ENCODE data around the gene TPO. TPM values are rescaled to one million over a fixed set of nuclear protein-coding genes. Genes with fewer than 3 reads are reported as not detected.

Gene TPO
- total RNA-seq, 1 experiment from 2014 or later: not detected

GRCh38 chr2:1440581-1440980 lies 27.3 kb downstream of the TPO start:
- Histone ChIP-seq H2BK15ac (ENCODE audit: low read depth, low read length) (no peak overlapping the region), H3K4ac (ENCODE audit: low read depth, low read length) (no peak overlapping the region), H3K9me3 (ENCODE audit: control insufficient read depth, low read depth, low read length) (no peaks in the 10 kb centered on the region), H2BK120ac (ENCODE audit: low read depth, low read length, poor library complexity, severe bottlenecking) (no peak overlapping the region), H3K23me2 (ENCODE audit: insufficient read length, low read depth, low read length, poor library complexity, severe bottlenecking) (no peaks in the 10 kb centered on the region), H4K91ac (ENCODE audit: insufficient read length, low read depth, low read length) (no peak overlapping the region), H2AFZ (ENCODE audit: low read length) (no peak overlapping the region), H4K5ac (ENCODE audit: insufficient read length, low read depth, low read length) (no peak overlapping the region), H3K79me2 (ENCODE audit: insufficient read depth, low read length) (no peaks in the 10 kb centered on the region), H3K9ac (ENCODE audit: extremely low read depth, insufficient read length, low read length) (no peak overlapping the region), H3K79me1 (ENCODE audit: insufficient read depth, low read depth, low read length, poor library complexity, severe bottlenecking) (no peaks in the 10 kb centered on the region), H3T11ph (ENCODE audit: low read length) (no peak overlapping the region), H3K4me2 (ENCODE audit: insufficient read depth, insufficient read length, low read length) (no peak overlapping the region), H3K27ac (ENCODE audit: insufficient read length, low read depth, low read length) (no peak overlapping the region), H3K27me3 (ENCODE audit: insufficient read depth, low read length) (no peaks in the 10 kb centered on the region), H3K14ac (ENCODE audit: insufficient read depth, low read length) (no peak overlapping the region), H4K8ac (replicated peaks; ENCODE audit: insufficient read length, low read depth, low read length) (no peak overlapping the region), H2BK5ac (ENCODE audit: insufficient read length, low read length) (no peak overlapping the region), H3K18ac (ENCODE audit: insufficient read length, low read depth, low read length) (no peak overlapping the region), H2BK20ac (ENCODE audit: low read depth, low read length, poor library complexity, severe bottlenecking) (no peak overlapping the region), H3K4me1 (ENCODE audit: insufficient read depth, low read length) (no peaks in the 10 kb centered on the region), H3K56ac (ENCODE audit: insufficient read length, low read depth, low read length) (no peak overlapping the region), H2BK12ac (ENCODE audit: insufficient read length, low read depth, low read length) (no peak overlapping the region), H3K23ac (ENCODE audit: insufficient read length, low read depth, low read length) (no peak overlapping the region), H2AK5ac (ENCODE audit: insufficient read length, low read length) (no peak overlapping the region), H4K20me1 (ENCODE audit: control insufficient read depth, insufficient read depth, insufficient read length) (no peaks in the 10 kb centered on the region)
- no peak overlapping the region for H3K27ac Mint-ChIP-seq
- no peak overlapping the region for H3K4me3 Mint-ChIP-seq
- H3K36me3 Mint-ChIP-seq (ENCODE audit: insufficient read depth in 1 of 3, low read depth in 3 of 3): no peaks in the 10 kb centered on the region; a peak in 2 of 7 replicates
- TF ChIP-seq CTCF (conservative IDR thresholded peaks at IDR 0.05): no peak
- DNase-seq: no peak
- peaks cover 13% of the 10 kb centered on the region for H3K27me3 Mint-ChIP-seq (ENCODE audit: low read depth)
- H3K9me3 Mint-ChIP-seq: peaks cover 7 to 18% of the 10 kb centered on the region in 2 experiments; a peak in 4 of 5 replicates
- H3K4me1 Mint-ChIP-seq: no peaks in the 10 kb centered on the region
- no CpG with 5 or more reads among the region's 7 CpGs for WGBS (ENCODE audit: extremely low coverage, insufficient read length, low lambda C conversion rate)

Measured in H9 (cell line).